Endothelial cell of umbilical vein (primary cell): ENCODE data around the gene LRRC8B. TPM values are rescaled to one million over a fixed set of nuclear protein-coding genes. Genes with fewer than 3 reads are reported as not detected.
"Not testable (repeated sequence)": the region's sequence is repeated elsewhere in the genome, so short reads cannot be mapped to it uniquely, and the experiment has no call there.

Experiments used
- BruUV-seq: library from RNA; stranded (reverse); fragments of 400-500 nt; replicated peaks from 2 replicates; lab custom pipeline; 2021; lab: Mats Ljungman, UMichigan
- CTCF ChIA-PET: fragments of 300-600, 350-600 bp; sonication (Branson Sonifier 250); formaldehyde crosslinking; loops from one replicate; lab custom pipeline; 2021; ENCODE audit warnings: antibody characterized with exemption, inconsistent platforms; lab: Charles Lee
- POLR2A ChIA-PET: fragments of 300-600, 350-600 bp; sonication (Branson Sonifier 250); formaldehyde crosslinking; loops from one replicate; lab custom pipeline; 2021; ENCODE audit warnings: antibody characterized with exemption, inconsistent platforms; lab: Charles Lee
- DNase-seq: peaks from one replicate; pipeline ENCODE4 v3.0.0-alpha.2; 2011; ENCODE audit warnings: low read depth, low spot score
- FAIRE-seq: peaks from 2 replicates; lab custom pipeline; 2011; peaks lifted over from hg19 to GRCh38; lab: Jason Lieb, UNC
- H2AFZ ChIP-seq: 2 replicates; pipeline ENCODE4 v1.6.0; 2012; ENCODE audit warnings: low read depth, low read length, control low read depth, inconsistent platforms
- H3K27ac ChIP-seq: 2 replicates; pipeline ENCODE4 v1.5.1; 2011; ENCODE audit warnings: low read depth, mild to moderate bottlenecking, control low read depth, low read length, moderate library complexity; ENCODE audit not compliant: insufficient read depth
- H3K27me3 ChIP-seq, 2 experiments: 2 replicates each; pipeline versions ENCODE4 v1.6.0 to v1.6.1; 2011; ENCODE audit warnings: low read length in 2 of 2, mixed read lengths in 1 of 2; ENCODE audit not compliant: control insufficient read depth in 2 of 2, insufficient read depth in 2 of 2
- H3K36me3 ChIP-seq, 2 experiments: 2 replicates in 1 of 2; 3 replicates in 1 of 2; pipeline ENCODE4 v1.5.1; 2011; ENCODE audit warnings: low read length in 2 of 2, mild to moderate bottlenecking in 1 of 2, moderate library complexity in 1 of 2; ENCODE audit not compliant: control insufficient read depth in 2 of 2, insufficient read depth in 2 of 2; ENCODE audit errors: extremely low read depth in 1 of 2
- H3K4me1 ChIP-seq: 3 replicates; pipeline ENCODE4 v1.5.1; 2011; ENCODE audit warnings: mild to moderate bottlenecking, low read length; ENCODE audit not compliant: control insufficient read depth, insufficient read depth; ENCODE audit errors: extremely low read depth
- H3K4me2 ChIP-seq: 2 replicates; pipeline ENCODE4 v1.6.1; 2011; ENCODE audit warnings: low read length, control low read depth, mixed read lengths; ENCODE audit not compliant: insufficient read depth
- H3K4me3 ChIP-seq, 3 experiments: fragments of 200-600 bp in 1 of 3; sonication (generic), shearing (Covaris generic) in 1 of 3; replicated peaks in 1 of 3; 2 replicates each; pipeline ENCODE4 v1.5.1; 2011 to 2016; ENCODE audit warnings: control low read depth in 3 of 3, low read length in 3 of 3, mild to moderate bottlenecking in 2 of 3, inconsistent platforms in 1 of 3, low read depth in 1 of 3, moderate library complexity in 1 of 3; ENCODE audit not compliant: insufficient read depth in 1 of 3
- H3K79me2 ChIP-seq: 2 replicates; pipeline ENCODE4 v1.6.0; 2012; ENCODE audit warnings: low read length, inconsistent platforms; ENCODE audit not compliant: control insufficient read depth, insufficient read depth
- H3K9ac ChIP-seq: replicated peaks from 2 replicates; pipeline ENCODE3; 2011; ENCODE audit warnings: low read length, control low read depth; ENCODE audit not compliant: insufficient read depth; ENCODE audit errors: extremely low read depth
- H3K9me1 ChIP-seq: replicated peaks from 3 replicates; pipeline ENCODE4 v1.6.0; 2011; ENCODE audit warnings: mild to moderate bottlenecking, low read length; ENCODE audit not compliant: control insufficient read depth, insufficient read depth; ENCODE audit errors: extremely low read depth
- H3K9me3 ChIP-seq: replicated peaks from 2 replicates; pipeline ENCODE4 v1.5.1; 2012; ENCODE audit warnings: low read length, inconsistent platforms; ENCODE audit not compliant: control insufficient read depth, insufficient read depth
- H4K20me1 ChIP-seq: replicated peaks from 2 replicates; pipeline ENCODE3; 2011; ENCODE audit warnings: mild to moderate bottlenecking, low read length; ENCODE audit not compliant: control insufficient read depth, insufficient read depth; ENCODE audit errors: extremely low read depth
- EZH2 ChIP-seq: IDR thresholded peaks from 2 replicates; pipeline ENCODE4 v1.6.1; 2012; ENCODE audit warnings: borderline replicate concordance, low read depth, mild to moderate bottlenecking, moderate library complexity, low read length, inconsistent platforms; ENCODE audit not compliant: severe bottlenecking
- FOS ChIP-seq: IDR thresholded peaks from 2 replicates; pipeline ENCODE4 v1.6.1; 2011; ENCODE audit warnings: mild to moderate bottlenecking, low read length, moderate library complexity, borderline replicate concordance; ENCODE audit not compliant: insufficient read depth
- GATA2 ChIP-seq: IDR thresholded peaks from 2 replicates; pipeline ENCODE4 v1.7.0; 2011; ENCODE audit warnings: low read depth, mild to moderate bottlenecking, moderate library complexity, mixed read lengths, low read length; ENCODE audit not compliant: insufficient read length, insufficient read depth
- JUN ChIP-seq: IDR thresholded peaks from 2 replicates; pipeline ENCODE4 v1.6.1; 2011; ENCODE audit warnings: borderline replicate concordance, low read depth; ENCODE audit not compliant: insufficient read length, insufficient read depth
- MYC ChIP-seq: IDR thresholded peaks from one replicate; pipeline ENCODE4 v1.6.1; 2011; ENCODE audit warnings: mild to moderate bottlenecking, low read depth, low read length
- POLR2A ChIP-seq: IDR thresholded peaks from 2 replicates; pipeline ENCODE4 v1.6.1; 2012; ENCODE audit warnings: low read depth, mild to moderate bottlenecking, control low read depth, low read length
- POLR2AphosphoS5 ChIP-seq: IDR thresholded peaks from 2 replicates; pipeline ENCODE4 v1.6.1; 2012; ENCODE audit warnings: low read depth, mild to moderate bottlenecking, control low read depth, low read length, moderate library complexity; ENCODE audit not compliant: insufficient read depth
- dilution Hi-C: fragments of 300-500 bp; cut with MboI; formaldehyde crosslinking; loops from one replicate; pipeline ENCODE4 v1.15.0; 2019; ENCODE audit warnings: low sequenced_read_pairs; ENCODE audit not compliant: extremely low pct_ligation_motif_present
- intact Hi-C: fragments of 100-400 bp; cut with micrococcal nuclease; formaldehyde crosslinking; loops from one replicate; pipeline ENCODE4 v1.10.0; 2022
- polyA plus RNA-seq, 4 experiments: library from polyadenylated mRNA; depleted of rRNA in 3 of 4; stranded (reverse) in 3 of 4; unstranded in 1 of 4; fragments of >200 nt; gene quantifications; 2 replicates each; pipeline versions ENCODE4 v1.2.1 to v1.2.3, GENCODE V29; 2011 to 2012; ENCODE audit warnings: missing spikeins in 1 of 4
- total RNA-seq: library from RNA; stranded (reverse); gene quantifications from 2 replicates; pipeline ENCODE4 v1.2.3, GENCODE V29; 2021
- TF ChIP-seq, protein P1 (sequence below): IDR thresholded peaks from 2 replicates; pipeline ENCODE4 v1.6.1; 2011; ENCODE audit not compliant: insufficient read depth, insufficient read length
- TF ChIP-seq, protein P2 (sequence below), 2 donors: IDR thresholded peaks; 1 replicate in 1 of 2; 2 replicates in 1 of 2; pipeline ENCODE4 v1.5.1; 2011; ENCODE audit warnings: low read length in 2 of 2, mild to moderate bottlenecking in 2 of 2, moderate library complexity in 2 of 2, control low read depth in 1 of 2, inconsistent platforms in 1 of 2, low read depth in 1 of 2; ENCODE audit not compliant: insufficient read depth in 1 of 2; ENCODE audit errors: extremely low read depth in 1 of 2

Gene LRRC8B
- total and polyA plus RNA-seq, 2 donors (not counting 3 experiments of a cell fraction or from before 2014, with no cell fraction given) = 15.2 to 15.8 TPM

DNA sequence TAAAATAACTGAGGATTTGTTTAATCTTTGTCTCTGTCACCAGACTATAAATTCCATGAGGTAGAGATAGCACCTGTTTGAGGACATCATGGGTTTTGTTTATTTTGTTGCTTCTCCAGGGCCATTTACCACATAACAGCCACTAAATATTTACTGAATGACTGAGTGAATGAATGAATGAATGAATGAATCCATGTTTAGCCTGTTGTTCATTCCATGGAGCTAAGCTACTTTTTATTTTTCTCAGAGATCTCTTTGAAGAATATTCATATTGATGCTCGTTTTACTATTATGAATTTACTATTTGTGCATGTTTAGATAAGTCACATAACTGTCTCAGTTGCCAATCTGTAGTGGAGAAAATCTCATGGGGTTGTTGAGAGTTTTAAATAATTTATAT lies 17.7 kb downstream of the LRRC8B start:
- H3K36me3 ChIP-seq = no peaks in the 10 kb centered on the region
- no peaks in the 10 kb centered on the region for H4K20me1 ChIP-seq
- dilution Hi-C loops (no loop called here), intact Hi-C loops (no loop called here)
- TF ChIP-seq GATA2 (no peak), JUN (no peak), POLR2AphosphoS5 (no peak), EZH2 (no peak), MYC (no peak), POLR2A (no peak), FOS (no peak)
- TF ChIP-seq, protein P1, sequence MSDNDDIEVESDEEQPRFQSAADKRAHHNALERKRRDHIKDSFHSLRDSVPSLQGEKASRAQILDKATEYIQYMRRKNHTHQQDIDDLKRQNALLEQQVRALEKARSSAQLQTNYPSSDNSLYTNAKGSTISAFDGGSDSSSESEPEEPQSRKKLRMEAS = no peak
- TF ChIP-seq, protein P2, sequence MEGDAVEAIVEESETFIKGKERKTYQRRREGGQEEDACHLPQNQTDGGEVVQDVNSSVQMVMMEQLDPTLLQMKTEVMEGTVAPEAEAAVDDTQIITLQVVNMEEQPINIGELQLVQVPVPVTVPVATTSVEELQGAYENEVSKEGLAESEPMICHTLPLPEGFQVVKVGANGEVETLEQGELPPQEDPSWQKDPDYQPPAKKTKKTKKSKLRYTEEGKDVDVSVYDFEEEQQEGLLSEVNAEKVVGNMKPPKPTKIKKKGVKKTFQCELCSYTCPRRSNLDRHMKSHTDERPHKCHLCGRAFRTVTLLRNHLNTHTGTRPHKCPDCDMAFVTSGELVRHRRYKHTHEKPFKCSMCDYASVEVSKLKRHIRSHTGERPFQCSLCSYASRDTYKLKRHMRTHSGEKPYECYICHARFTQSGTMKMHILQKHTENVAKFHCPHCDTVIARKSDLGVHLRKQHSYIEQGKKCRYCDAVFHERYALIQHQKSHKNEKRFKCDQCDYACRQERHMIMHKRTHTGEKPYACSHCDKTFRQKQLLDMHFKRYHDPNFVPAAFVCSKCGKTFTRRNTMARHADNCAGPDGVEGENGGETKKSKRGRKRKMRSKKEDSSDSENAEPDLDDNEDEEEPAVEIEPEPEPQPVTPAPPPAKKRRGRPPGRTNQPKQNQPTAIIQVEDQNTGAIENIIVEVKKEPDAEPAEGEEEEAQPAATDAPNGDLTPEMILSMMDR (IDR thresholded peaks at IDR 0.05; ENCODE audit: extremely low read depth in 1 of 2, insufficient read depth in 1 of 2, low read depth in 1 of 2, low read length in 2 of 2) = no peak
- no peaks in the 10 kb centered on the region for H3K27me3 ChIP-seq
- H3K4me2 ChIP-seq = no peak overlapping the region
- H3K9me3 ChIP-seq = no peaks in the 10 kb centered on the region
- POLR2A ChIA-PET = no interaction called here
- H3K4me1 ChIP-seq = peaks cover 67% of the 10 kb centered on the region
- no peak overlapping the region for H3K4me3 ChIP-seq
- FAIRE-seq (no peak), DNase-seq (no peak)
- no peak overlapping the region for H3K27ac ChIP-seq
- H3K9ac ChIP-seq = no peak overlapping the region
- BruUV-seq = no TSS peak
- no peak overlapping the region for H2AFZ ChIP-seq
- CTCF ChIA-PET = no interaction called here
- H3K79me2 ChIP-seq = peaks cover 14% of the 10 kb centered on the region
- no peaks in the 10 kb centered on the region for H3K9me1 ChIP-seq

DNA sequence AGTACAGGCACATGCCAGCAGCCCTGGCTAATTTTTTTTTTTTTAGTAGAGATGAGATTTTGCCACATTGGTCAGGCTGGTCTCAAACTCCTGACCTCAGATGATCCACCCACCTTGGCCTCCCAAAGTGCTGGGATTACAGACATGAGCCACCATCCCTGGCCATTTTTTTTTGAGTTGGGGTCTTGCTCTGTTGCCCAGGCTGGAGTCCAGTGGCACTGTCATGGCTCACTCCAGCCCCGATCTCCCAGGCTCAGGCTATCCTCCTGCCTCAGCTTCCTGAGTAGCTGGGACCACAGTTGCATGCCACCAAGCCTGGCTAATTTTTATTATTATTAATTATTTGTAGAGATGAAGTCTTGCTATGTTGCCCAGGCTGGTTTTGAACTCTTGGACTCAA lies 19.0 kb downstream of the LRRC8B start:
- H2AFZ ChIP-seq, H3K9ac ChIP-seq, DNase-seq, POLR2A ChIA-PET, H3K4me2 ChIP-seq, H3K9me1 ChIP-seq, H3K9me3 ChIP-seq, H4K20me1 ChIP-seq, H3K4me3 ChIP-seq, BruUV-seq, H3K36me3 ChIP-seq, intact Hi-C loops, FAIRE-seq, H3K27me3 ChIP-seq, dilution Hi-C loops: not testable (repeated sequence)
- Histone ChIP-seq H3K79me2 (peaks cover 14% of the 10 kb centered on the region), H3K27ac (peak overlapping the region; percentile 89), H3K4me1 (peaks cover 67% of the 10 kb centered on the region)
- CTCF ChIA-PET = interaction anchor here (1.3 kb wide), 1 partner anchor 219 kb away, joined by 3 read pairs; no protein-coding TSS in a partner anchor
